IPS-18c (cell line): ENCODE data around the gene BZW2.
A peak's percentile ranks its signal among the peaks of the same experiment; 100 is the strongest.
"Not testable (repeated sequence)": the region's sequence is repeated elsewhere in the genome, so short reads cannot be mapped to it uniquely, and the experiment has no call there.

Experiments
- H3K4me3 ChIP-seq: 2 replicates; pipeline ENCODE4 v1.7.0; 2013; ENCODE audit warnings: low read depth, mild to moderate bottlenecking, low read length, moderate library complexity; ENCODE audit not compliant: insufficient read depth
- H3K9me3 ChIP-seq: one replicate; pipeline ENCODE4 v1.6.1; 2013; ENCODE audit warnings: mild to moderate bottlenecking, low read length, moderate library complexity; ENCODE audit not compliant: control insufficient read depth, insufficient read depth

BZW2 gene

GRCh38 chr7:16638282-16639280, 7.4 kb upstream of the BZW2 start:
- Histone ChIP-seq H3K9me3 (no peaks in the 10 kb centered on the region), H3K4me3 (no peak overlapping the region)

- no peaks in the 10 kb centered on the region for H3K9me3 ChIP-seq
- peak overlapping the region; percentile 90; the same call in 1 of the 2 replicates for H3K4me3 ChIP-seq
These were observed 1.8 kb upstream of the BZW2 start for GRCh38 chr7:16644157-16644556.

DNA sequence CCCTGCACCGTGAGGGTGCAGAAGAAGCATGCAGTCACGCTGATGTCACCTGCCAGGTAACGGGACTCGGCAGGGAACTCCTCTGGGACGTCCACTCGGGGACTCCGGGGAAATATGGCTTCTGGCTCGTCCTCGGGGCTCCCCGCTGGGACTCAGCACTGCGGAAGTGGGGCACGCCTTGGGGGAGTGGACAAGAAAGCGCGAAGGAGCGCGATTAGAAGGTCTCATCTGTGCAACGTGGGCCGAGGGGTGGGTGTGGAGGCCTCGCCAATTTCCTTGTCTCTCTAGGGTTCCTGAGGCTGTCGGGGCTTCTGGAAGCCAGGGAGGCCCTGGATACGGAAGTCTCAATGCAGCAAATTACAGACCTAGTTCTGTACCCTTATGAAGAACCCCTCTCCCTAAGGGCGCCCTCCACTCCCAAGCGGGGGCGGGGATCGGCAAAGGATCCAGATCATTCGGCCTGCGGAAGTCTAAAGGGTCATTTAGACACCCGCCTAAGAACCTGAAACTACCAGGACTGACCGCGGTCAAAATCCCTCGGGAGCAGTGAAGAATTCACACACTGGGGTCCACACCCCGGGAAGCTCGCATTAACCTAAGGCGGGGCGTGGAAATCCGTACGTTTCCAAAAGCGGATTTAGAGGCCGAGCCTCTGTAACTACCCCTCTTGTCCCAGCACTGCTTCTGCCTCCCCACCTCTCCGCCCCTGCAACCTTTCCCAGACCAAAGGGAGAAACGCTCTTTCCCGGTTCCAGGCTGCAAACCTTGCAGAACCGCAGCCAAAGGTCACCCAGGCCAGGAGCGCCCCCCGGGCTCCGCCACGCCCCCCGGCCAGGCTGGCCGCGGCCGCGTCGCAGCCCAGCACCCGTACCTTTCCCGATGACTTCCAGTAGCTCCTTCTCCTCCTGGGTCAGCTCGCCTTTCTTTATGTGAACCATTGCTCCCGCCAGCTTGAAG, 1.1 kb upstream of the BZW2 start:
- H3K4me3 ChIP-seq = peak overlapping the region; percentile 90
- no peaks in the 10 kb centered on the region for H3K9me3 ChIP-seq

DNA sequence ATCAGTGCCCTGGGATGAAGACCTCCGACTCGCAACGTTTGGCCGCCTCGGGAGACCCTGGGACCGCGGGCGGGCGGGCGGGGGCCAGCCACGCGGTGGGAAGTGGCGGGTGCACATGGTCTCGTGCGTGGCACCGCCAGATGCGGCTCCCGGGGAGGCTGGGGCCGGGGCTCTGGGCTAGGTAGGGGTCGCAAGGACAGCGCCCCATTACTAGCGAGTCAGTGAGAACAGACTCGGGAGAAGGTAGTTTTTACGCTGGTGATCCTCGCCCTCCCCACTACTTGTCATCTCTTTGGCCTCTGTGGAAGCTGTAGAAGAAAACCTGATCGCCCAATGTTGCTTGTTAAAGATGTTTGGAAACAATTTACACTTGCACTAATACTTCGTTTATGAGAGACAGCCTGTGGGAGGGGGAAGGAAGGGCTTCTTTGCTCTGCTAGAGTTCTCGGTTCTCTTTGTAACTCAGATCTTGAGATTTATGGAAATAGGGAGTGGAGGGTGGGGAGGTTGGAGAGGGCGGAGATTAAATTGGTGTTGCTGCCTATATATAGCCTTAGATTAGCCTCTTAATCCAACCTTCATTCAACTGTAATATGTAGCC, 591 bp downstream of the BZW2 start:
- H3K4me3 ChIP-seq = peak overlapping the region; percentile 90
- no peaks in the 10 kb centered on the region for H3K9me3 ChIP-seq

DNA sequence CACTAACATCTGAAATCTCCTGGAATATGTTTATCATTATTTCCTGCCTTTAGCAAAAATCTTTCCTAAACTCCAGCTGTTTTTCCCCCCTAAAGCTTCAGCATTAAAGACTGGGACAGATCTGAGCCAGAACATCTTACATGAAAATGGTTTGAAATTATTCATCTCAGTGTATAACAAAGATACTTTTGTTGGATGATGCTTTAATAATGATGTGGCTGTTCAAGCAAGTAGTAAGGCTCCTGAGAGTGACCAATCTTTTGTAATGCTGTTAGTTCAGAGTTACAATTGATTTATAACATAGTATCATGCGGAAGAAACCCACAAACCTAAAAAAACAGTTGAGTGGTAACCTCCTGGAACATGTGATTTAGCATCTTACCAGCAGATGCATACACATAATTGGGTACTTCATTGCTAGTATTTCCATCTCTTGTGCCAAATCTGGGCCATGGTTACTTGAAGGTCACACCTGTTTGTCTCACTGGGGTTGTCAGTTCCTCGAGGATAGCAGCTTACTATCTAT, 1.5 kb downstream of the BZW2 start:
- Histone ChIP-seq H3K4me3 (peak overlapping the region; percentile 90; the same call in 1 of the 2 replicates), H3K9me3 (no peaks in the 10 kb centered on the region)

- H3K4me3 ChIP-seq = no peak overlapping the region
- H3K9me3 ChIP-seq = no peaks in the 10 kb centered on the region
These were observed 2.6 kb downstream of the BZW2 start for GRCh38 chr7:16648551-16648950.

DNA sequence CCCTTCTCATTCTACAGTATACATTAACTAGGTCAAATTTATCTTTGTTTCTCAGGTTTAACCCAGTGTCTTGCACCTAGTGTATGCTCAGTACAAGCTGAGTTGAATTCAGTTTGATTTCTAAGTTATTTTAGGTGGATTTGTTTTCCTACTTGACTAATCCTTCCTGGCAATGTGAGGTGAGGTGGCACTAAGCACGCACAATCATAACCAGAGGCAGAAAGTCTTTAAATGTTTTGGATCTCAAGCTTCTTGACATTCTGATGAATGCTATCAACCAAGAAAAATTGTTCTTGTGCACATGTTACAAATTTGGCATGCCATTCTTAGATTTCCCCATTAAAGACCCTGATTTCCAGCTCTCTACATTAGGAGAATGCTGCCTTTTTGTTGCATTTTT, 3.2 kb downstream of the BZW2 start:
- no peaks in the 10 kb centered on the region for H3K9me3 ChIP-seq

DNA sequence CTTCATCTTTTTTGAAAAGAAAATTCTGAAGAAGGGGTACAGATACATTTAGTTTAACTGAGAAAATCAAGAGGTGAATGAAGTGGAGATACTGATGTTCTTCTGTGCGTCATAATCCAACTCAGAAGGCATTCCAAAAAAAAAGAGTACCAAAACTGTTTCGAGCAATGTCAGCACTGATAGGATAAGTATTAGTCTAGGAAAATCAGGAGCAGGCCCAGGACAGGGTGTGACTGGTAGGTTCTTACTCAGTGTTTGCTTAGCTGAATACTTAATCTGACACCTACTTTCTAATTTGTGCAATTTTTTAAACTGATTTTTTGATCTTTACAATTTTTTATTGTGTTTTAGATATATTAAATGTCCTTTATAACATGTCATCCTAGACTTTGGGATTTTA, 4.3 kb downstream of the BZW2 start:
- Histone ChIP-seq H3K4me3 (no peak overlapping the region), H3K9me3 (no peaks in the 10 kb centered on the region)

More for the DNA sequence above, 3.2 kb downstream of the BZW2 start:
- H3K4me3 ChIP-seq = no peak overlapping the region

GRCh38 chr7:16651396-16652239, 5.6 kb downstream of the BZW2 start:
- Histone ChIP-seq H3K4me3 (no peak overlapping the region), H3K9me3 (no peaks in the 10 kb centered on the region)

- no peak overlapping the region for H3K4me3 ChIP-seq
These were observed 6.2 kb downstream of the BZW2 start for GRCh38 chr7:16652240-16652583.

GRCh38 chr7:16652888-16653287, 6.9 kb downstream of the BZW2 start:
- Histone ChIP-seq H3K4me3 (no peak overlapping the region), H3K9me3 (no peaks in the 10 kb centered on the region)

More at GRCh38 chr7:16652240-16652583, 6.2 kb downstream of the BZW2 start:
- no peaks in the 10 kb centered on the region for H3K9me3 ChIP-seq

- H3K4me3 ChIP-seq = no peak overlapping the region
- no peaks in the 10 kb centered on the region for H3K9me3 ChIP-seq
These were observed 9.4 kb downstream of the BZW2 start for GRCh38 chr7:16655394-16655793.

DNA sequence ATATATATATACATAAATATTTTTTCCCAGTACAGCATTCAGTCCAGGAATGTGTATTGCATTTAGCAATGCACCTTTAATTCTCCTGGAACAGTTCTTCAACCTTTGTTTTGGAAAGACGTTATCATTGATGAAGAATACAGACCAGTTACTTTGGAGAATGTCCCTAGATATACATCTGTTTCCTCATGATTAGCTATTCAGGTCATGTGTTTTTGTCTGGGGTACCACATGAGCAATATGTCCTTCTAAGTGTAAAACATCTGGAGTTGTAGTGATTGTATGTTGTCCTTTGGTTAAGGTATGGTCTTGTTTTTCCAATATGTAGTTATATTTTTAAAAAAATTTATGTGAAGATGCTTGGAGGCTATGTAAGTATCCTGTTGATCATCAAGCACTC, 10.2 kb downstream of the BZW2 start:
- Histone ChIP-seq H3K4me3 (no peak overlapping the region), H3K9me3 (no peaks in the 10 kb centered on the region)

DNA sequence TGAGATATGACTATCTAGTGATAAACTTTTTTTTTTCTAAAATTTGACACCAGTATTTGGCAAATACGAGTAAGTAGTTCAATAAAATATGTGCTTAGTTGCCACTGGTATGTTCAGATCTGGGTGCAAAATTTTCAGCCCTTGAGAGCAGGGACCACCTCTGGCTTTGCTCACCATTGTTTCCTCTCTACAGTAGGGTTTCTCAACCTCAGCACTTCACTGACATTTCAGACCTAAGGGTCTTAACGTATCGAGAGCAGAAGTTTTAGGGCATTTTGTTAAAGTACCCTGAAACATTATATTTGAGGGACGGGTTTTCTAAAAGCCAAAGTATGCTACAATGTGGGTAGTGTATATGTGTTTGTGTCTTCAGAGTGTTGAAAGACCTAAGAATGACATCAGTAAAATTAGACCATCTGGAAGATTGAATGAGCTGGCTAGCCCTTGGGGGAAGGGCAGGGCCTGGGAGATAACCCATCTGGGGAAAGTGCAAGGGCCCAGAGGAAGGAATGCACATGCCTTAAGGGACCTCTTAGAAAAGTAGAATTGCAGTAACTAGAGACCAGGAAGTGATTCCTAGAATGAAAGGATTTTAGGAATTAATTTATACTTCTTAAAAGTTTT, 11.8 kb downstream of the BZW2 start:
- no peak overlapping the region for H3K4me3 ChIP-seq
- H3K9me3 ChIP-seq = no peaks in the 10 kb centered on the region

DNA sequence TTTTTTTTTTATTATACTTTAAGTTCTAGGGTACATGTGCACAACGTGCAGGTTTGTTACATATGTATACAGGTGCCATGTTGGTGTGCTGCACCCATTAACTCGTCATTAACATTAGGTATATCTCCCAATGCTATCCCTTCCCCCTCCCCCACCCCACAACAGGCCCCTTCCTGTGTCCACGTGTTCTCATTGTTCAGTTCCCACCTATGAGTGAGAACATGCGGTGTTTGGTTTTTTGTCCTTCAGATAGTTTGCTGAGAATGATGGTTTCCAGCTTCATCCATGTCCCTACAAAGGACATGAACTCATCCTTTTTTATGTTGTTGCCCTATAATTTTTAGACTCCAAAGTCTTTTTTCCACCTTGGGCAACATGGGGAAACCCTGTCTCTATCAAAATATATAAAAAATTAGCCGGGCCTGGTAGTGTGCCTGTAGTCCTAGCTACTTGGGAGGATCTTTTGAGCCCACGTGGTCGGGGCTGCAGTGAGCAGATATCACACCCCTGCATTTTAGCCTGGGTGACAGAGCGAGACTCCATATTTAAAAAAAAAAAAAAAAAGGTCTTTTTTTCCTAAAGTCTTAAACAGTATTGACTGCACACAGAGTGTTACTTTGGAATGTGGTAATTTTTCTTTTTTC, 14.0 kb downstream of the BZW2 start:
- not testable (repeated sequence) for H3K9me3 ChIP-seq, H3K4me3 ChIP-seq
